OCI-LY7 (cell line): Measurements from ENCODE around the gene HDAC4. TPM values are rescaled to one million over a fixed set of nuclear protein-coding genes. Genes with fewer than 3 reads are reported as not detected.

ENCODE experiments used
- BruUV-seq: library from RNA; stranded (reverse); fragments of 400-500 nt; replicated peaks from 2 replicates; lab custom pipeline; 2021; lab: Mats Ljungman, UMichigan
- CTCF ChIA-PET: fragments of 300-600 bp; sonication (Branson Sonifier 250); formaldehyde crosslinking; loops from one replicate; lab custom pipeline; 2022; ENCODE audit warnings: antibody characterized with exemption; ENCODE audit not compliant: unreplicated experiment; lab: Charles Lee
- POLR2A ChIA-PET: fragments of 300-600 bp; sonication (Branson Sonifier 250); formaldehyde crosslinking; loops from one replicate; lab custom pipeline; 2022; ENCODE audit warnings: antibody characterized with exemption; lab: Charles Lee
- DNase-seq: peaks from one replicate; pipeline ENCODE4 v3.0.0-alpha.2; 2015; ENCODE audit warnings: low spot score
- H2AFZ ChIP-seq: fragments of 200-600 bp; sonication (generic), shearing (Covaris generic); 2 replicates; pipeline ENCODE4 v1.6.1; 2014; ENCODE audit warnings: mild to moderate bottlenecking, antibody characterized with exemption, low read length, moderate library complexity
- H3K27ac ChIP-seq: fragments of 200-600 bp; sonication (generic); 2 replicates; pipeline ENCODE4 v1.5.1; 2014; ENCODE audit warnings: mixed run types, low read depth, mild to moderate bottlenecking, moderate library complexity, low read length, inconsistent platforms; ENCODE audit not compliant: poor library complexity, severe bottlenecking
- H3K36me3 ChIP-seq: fragments of 200-600 bp; sonication (generic); 2 replicates; pipeline ENCODE4 v1.6.1; 2014; ENCODE audit warnings: mild to moderate bottlenecking, antibody characterized with exemption, low read length, moderate library complexity, mixed read lengths; ENCODE audit not compliant: insufficient read depth
- H3K4me1 ChIP-seq: fragments of 200-600 bp; sonication (generic); 2 replicates; pipeline ENCODE4 v1.5.1; 2014; ENCODE audit warnings: mild to moderate bottlenecking, low read length; ENCODE audit not compliant: insufficient read depth, poor library complexity, severe bottlenecking
- H3K4me2 ChIP-seq: fragments of 200-600 bp; sonication (generic); 2 replicates; pipeline ENCODE4 v1.6.1; 2014; ENCODE audit warnings: mild to moderate bottlenecking, low read length
- H3K4me3 ChIP-seq: fragments of 200-600 bp; sonication (generic); 2 replicates; pipeline ENCODE4 v1.5.1; 2014; ENCODE audit warnings: mild to moderate bottlenecking, low read depth, low read length; ENCODE audit not compliant: poor library complexity, severe bottlenecking
- H3K79me2 ChIP-seq: fragments of 200-600 bp; sonication (generic); 2 replicates; pipeline ENCODE4 v1.6.1; 2016; ENCODE audit warnings: low read depth, mild to moderate bottlenecking, low read length, moderate library complexity, mixed read lengths; ENCODE audit not compliant: insufficient read depth
- H3K9me2 ChIP-seq: fragments of 200-600 bp; sonication (generic); 2 replicates; pipeline ENCODE4 v1.6.1; 2016; ENCODE audit warnings: mild to moderate bottlenecking, low read length, mixed read lengths; ENCODE audit not compliant: insufficient read depth
- H3K9me3 ChIP-seq: fragments of 200-600 bp; sonication (generic); 2 replicates; pipeline ENCODE4 v1.6.1; 2014; ENCODE audit warnings: mild to moderate bottlenecking, mixed run types, low read length, mixed read lengths
- H4K20me1 ChIP-seq: fragments of 200-600 bp; sonication (generic); 2 replicates; pipeline ENCODE4 v1.6.1; 2014; ENCODE audit warnings: mild to moderate bottlenecking, antibody characterized with exemption, low read length, moderate library complexity, mixed read lengths; ENCODE audit not compliant: insufficient read depth
- CTCF ChIP-seq: fragments of 200-600 bp; sonication (generic); conservative IDR thresholded peaks from 2 replicates; pipeline ENCODE4 v1.5.1; 2014; ENCODE audit warnings: mild to moderate bottlenecking, antibody characterized with exemption, low read length, moderate library complexity, mixed read lengths
- EZH2phosphoT487 ChIP-seq: fragments of 200-600 bp; sonication (generic); IDR thresholded peaks from 2 replicates; pipeline ENCODE4 v1.6.1; 2018; ENCODE audit warnings: low read depth, borderline replicate concordance, mild to moderate bottlenecking, mixed run types, antibody characterized with exemption, low read length, moderate library complexity, mixed read lengths
- intact Hi-C: fragments of 100-400 bp; cut with micrococcal nuclease; formaldehyde crosslinking; loops from one replicate; pipeline ENCODE4 v1.10.0; 2022; ENCODE audit not compliant: unreplicated experiment
- total RNA-seq, 2 experiments: library from RNA; depleted of rRNA in 1 of 2; stranded (reverse); fragments of >200 nt in 1 of 2; shearing (Covaris generic) in 1 of 2; gene quantifications; 2 replicates each; pipeline ENCODE4 v1.2.3, GENCODE V29; 2014 to 2022

The HDAC4 gene
- total RNA-seq, 2 experiments from 2014 or later: 10.2 to 20.6 TPM

GRCh38 chr2:239223310-239224198 lies 177.3 kb downstream of the HDAC4 start:
- ChIA-PET CTCF (no interaction called here), POLR2A (no interaction called here)
- Histone ChIP-seq H2AFZ (no peak overlapping the region), H3K4me2 (no peak overlapping the region), H3K9me3 (no peaks in the 10 kb centered on the region), H3K27ac (no peak overlapping the region), H3K4me3 (no peak overlapping the region), H3K79me2 (no peaks in the 10 kb centered on the region), H3K9me2 (no peaks in the 10 kb centered on the region), H3K4me1 (no peaks in the 10 kb centered on the region), H4K20me1 (no peaks in the 10 kb centered on the region; the same call in 1 of the 2 replicates), H3K36me3 (no peaks in the 10 kb centered on the region)
- BruUV-seq: no TSS peak
- TF ChIP-seq CTCF (no peak), EZH2phosphoT487 (no peak)
- intact Hi-C loops: no loop called here
- DNase-seq: no peak

- DNase-seq: no peak
- Histone ChIP-seq H3K9me2 (no peaks in the 10 kb centered on the region), H3K36me3 (no peaks in the 10 kb centered on the region), H3K9me3 (no peaks in the 10 kb centered on the region), H3K79me2 (no peaks in the 10 kb centered on the region), H2AFZ (no peak overlapping the region), H3K4me3 (no peak overlapping the region), H3K27ac (no peak overlapping the region), H3K4me1 (no peaks in the 10 kb centered on the region), H3K4me2 (no peak overlapping the region), H4K20me1 (no peaks in the 10 kb centered on the region; the same call in 1 of the 2 replicates)
- BruUV-seq: no TSS peak
- ChIA-PET CTCF (no interaction called here), POLR2A (no interaction called here)
- TF ChIP-seq EZH2phosphoT487 (no peak), CTCF (no peak)
- intact Hi-C loops: no loop called here
Measured at GRCh38 chr2:239222706-239223309, 178.0 kb downstream of the HDAC4 start.

- H3K36me3 ChIP-seq: no peaks in the 10 kb centered on the region
- POLR2A ChIA-PET: interaction anchor here (0.7 to 1.0 kb wide), 2 partner anchors 42 to 246 kb away, joined by 3 to 4 read pairs; no protein-coding TSS in a partner anchor
- no peak overlapping the region for H3K4me2 ChIP-seq
- no TSS peak for BruUV-seq
- no peaks in the 10 kb centered on the region for H3K9me2 ChIP-seq
- intact Hi-C loops: no loop called here
- H3K4me3 ChIP-seq: no peak overlapping the region
- TF ChIP-seq CTCF (no peak), EZH2phosphoT487 (no peak)
- H3K9me3 ChIP-seq: no peaks in the 10 kb centered on the region
- no peak overlapping the region for H3K27ac ChIP-seq
- no peak overlapping the region for H2AFZ ChIP-seq
- DNase-seq: no peak
- CTCF ChIA-PET: no interaction called here
- no peaks in the 10 kb centered on the region for H3K4me1 ChIP-seq
- no peaks in the 10 kb centered on the region for H3K79me2 ChIP-seq
- H4K20me1 ChIP-seq: no peaks in the 10 kb centered on the region; the same call in 1 of the 2 replicates
Measured at GRCh38 chr2:239222312-239222660, 178.5 kb downstream of the HDAC4 start.
